HL-60/S4 treated with retinoic acid at 250 ng/mL for 4 days and 3 days (cell line): ENCODE results near the gene SCAF8.
"Not testable (repeated sequence)": the region's sequence is repeated elsewhere in the genome, so short reads cannot be mapped to it uniquely, and the experiment has no call there.

Source experiments
- in situ Hi-C: fragments of 300-500 bp; cut with MboI; formaldehyde crosslinking; loops from 2 replicates; pipeline ENCODE4 v1.7.0; 2022; ENCODE audit warnings: low sequenced_read_pairs

SCAF8 gene, protein sequence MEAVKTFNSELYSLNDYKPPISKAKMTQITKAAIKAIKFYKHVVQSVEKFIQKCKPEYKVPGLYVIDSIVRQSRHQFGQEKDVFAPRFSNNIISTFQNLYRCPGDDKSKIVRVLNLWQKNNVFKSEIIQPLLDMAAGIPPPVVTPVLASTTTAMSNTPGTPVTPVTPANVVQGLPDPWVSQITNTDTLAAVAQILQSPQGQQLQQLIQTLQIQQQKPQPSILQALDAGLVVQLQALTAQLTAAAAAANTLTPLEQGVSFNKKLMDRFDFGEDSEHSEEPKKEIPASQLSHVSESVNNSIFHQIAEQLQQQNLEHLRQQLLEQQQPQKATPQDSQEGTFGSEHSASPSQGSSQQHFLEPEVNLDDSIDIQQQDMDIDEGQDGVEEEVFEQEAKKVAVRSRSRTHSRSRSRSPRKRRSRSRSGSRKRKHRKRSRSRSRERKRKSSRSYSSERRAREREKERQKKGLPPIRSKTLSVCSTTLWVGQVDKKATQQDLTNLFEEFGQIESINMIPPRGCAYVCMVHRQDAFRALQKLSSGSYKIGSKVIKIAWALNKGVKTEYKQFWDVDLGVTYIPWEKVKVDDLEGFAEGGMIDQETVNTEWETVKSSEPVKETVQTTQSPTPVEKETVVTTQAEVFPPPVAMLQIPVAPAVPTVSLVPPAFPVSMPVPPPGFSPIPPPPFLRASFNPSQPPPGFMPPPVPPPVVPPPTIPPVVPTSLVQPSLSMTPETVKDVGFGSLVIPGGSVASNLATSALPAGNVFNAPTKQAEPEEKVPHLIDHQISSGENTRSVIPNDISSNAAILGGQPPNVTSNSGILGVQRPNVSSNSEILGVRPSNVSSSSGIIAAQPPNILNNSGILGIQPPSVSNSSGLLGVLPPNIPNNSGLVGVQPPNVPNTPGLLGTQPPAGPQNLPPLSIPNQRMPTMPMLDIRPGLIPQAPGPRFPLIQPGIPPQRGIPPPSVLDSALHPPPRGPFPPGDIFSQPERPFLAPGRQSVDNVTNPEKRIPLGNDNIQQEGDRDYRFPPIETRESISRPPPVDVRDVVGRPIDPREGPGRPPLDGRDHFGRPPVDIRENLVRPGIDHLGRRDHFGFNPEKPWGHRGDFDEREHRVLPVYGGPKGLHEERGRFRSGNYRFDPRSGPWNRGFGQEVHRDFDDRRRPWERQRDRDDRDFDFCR (N-terminal part only)

DNA sequence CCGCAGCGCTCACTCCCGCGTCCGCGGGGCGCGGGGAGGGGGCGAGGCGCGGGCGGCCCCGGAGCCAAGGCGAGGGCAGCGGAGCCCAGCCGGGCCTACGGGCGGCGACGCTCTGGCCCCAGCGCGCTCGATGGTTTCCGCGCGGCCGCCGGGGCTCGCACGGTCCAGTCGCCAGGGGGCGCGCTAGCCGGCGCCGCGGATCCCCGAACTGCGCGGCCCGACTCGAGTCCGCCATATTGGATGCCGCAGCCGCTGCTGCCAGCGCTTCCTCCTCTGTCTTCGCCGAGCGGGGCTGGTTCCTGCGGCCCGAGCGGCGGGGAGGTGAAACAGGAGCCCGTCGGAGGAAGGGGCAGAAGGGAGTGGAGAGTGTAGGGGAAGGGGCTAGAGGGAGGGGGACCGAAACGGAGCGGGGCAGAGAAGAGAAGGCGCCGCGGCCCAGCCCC lies at the start of gene SCAF8:
Gene SCAF8 (plus strand): TSS at position 234 of the 443 bp plus-strand sequence. CDS start 485 bp downstream, outside the sequence.
- in situ Hi-C loops = no loop called here

GRCh38 chr6:154683756-154684523 lies 49.3 kb upstream of the SCAF8 start:
- in situ Hi-C loops = no loop called here

- in situ Hi-C loops = no loop called here
Measured at GRCh38 chr6:154686162-154686561, 47.1 kb upstream of the SCAF8 start.

DNA sequence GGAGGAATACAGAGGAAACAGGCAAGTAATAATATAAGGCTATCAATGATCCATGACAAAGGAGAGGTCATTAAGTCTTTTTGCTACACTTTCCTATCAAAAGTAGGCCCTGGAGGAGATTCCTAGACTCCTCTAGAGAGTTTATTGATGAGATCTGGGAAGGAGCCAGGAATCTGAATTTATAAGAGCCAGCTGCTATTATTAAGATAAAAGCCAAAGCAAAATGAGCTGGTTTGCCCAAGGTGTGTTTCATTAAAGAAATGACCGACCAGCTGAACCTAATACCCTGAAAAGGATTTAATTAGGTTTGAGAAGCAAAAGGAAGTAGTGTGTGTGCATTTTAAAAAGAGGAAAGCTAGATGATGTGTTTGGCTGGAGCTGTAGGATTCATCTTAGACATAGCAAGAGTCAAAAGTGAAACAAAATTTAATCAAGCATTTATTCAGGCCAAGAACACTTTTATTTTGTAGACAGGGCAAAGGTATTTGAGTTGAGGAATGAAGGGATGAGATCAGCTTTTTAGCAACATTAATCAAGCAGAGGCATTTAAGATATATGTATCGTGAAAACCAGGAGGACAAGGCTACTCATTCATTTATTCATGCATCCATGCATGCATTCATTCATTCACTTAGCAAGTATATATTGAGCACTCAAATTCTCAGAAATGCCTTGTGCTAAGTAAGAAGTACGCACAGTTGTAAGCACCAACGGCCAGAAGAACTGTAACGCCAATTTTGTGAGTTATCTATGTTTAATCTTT lies 43.5 kb upstream of the SCAF8 start:
- in situ Hi-C loops = no loop called here

DNA sequence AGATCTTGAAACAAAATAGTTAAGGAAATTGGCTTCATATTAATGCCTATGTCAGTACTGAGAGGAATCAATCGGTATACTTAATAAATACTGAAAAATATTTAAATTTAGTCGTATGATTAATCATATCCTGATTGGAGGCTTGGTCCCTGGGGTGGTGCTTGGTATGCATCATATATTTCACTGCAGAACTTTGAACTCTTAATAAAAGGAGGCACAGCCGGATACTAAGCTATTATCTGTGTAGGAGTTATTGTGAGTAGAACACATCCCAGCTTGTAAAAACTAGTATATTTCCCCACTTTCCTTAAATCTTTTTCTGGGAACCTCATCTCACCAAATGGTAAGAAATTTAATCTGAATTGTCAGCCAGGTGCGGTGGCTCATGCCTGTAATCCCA lies 42.4 kb upstream of the SCAF8 start:
- in situ Hi-C loops = no loop called here

DNA sequence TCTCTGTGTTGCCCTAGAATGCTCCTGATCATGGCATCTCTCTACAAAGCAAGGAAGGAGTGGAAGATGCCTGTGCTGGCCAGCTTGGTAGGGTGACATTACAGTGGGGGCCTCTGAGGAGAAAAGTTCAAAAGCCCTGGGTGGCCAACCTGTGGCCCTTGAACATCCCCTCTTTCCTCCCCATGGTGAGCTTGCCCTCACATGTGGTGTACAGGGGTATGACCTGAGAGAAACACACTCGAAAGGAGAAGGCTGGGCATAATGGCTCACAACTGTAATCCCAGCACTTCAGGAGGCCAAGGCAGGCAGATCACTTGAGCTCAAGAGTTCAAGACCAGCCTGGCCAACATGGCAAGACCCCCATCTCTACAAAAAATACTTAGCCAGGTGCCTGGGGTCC lies 36.6 kb upstream of the SCAF8 start:
- in situ Hi-C loops = no loop called here

DNA sequence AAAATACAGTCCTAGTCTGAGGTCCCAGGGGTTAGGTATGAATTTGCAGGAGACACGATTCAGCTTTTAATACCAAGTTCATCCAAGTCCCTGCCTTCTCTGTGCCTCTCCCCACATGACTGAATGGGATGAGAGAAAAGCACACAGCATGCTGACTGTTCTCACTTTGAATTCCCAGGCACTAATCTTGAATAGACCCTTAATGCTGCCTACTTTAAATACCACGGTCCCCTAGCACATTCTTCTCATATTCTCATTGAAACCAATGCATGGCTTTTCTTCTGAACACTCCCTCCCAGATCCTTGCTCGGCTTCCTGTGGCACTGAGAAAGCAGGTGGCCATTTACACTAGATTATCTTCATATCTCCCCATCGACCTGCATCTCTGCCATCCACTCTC lies 30.1 kb upstream of the SCAF8 start:
- in situ Hi-C loops = no loop called here

- in situ Hi-C loops = no loop called here
Measured at GRCh38 chr6:154705471-154706113, 27.6 kb upstream of the SCAF8 start.

GRCh38 chr6:154706389-154706788 lies 26.8 kb upstream of the SCAF8 start:
- in situ Hi-C loops = no loop called here

DNA sequence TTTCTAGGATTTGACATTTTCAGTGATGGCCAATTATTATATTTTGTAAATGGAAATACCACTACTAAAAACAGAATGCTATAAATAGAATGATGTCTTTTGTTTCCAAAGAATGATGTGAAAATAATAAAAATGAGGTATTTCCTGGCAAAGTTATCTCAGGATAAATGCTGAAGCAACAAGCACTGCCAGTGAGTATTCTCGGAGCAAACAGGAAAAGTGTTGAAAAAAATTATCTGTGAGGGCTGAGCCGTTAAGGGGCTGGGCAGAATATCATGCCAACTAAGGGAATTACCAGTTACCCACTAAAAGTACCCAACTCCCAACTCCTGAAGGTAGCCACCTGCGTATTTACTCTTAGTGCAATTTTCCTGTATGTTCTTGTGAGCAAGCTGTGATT lies 23.6 kb upstream of the SCAF8 start:
- in situ Hi-C loops = no loop called here

DNA sequence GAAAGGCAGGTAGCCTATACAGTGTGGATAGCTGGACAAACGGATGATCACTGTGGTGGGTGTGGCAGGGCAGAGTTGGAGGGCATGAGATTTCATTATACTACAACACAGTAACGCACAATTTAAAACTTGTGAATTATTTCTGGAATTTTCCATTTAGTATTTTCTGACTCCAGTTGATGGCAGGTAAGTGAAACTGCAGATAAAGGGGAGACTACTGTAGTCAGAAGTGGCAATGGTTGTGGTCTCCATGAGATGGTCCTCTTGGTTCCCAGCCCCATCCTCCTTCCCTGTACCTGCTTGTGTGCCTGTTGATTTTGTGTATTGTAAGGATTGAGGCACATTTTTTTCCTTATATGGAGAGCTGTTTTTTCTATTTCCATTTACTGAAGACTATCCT lies 22.5 kb upstream of the SCAF8 start:
- in situ Hi-C loops = no loop called here

DNA sequence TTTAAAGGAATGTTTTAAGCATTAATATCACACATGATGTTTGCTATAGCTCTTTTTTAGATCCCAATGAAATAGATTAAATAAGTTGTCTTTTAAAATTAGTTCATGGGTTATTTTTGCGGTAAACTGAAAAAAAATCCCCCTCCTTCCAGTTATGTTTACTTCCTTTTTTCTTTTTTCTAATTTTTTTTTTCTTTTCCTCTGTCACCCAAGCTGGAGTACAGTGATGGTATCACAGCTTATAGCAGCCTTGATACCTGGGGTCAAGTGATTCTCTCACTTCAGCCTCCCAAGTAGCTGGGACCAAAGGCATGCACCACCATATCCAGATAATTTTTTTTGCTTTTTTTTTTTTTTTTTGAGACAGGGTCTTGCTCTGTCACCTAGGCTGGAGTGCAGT lies 17.8 kb upstream of the SCAF8 start:
- in situ Hi-C loops = no loop called here

DNA sequence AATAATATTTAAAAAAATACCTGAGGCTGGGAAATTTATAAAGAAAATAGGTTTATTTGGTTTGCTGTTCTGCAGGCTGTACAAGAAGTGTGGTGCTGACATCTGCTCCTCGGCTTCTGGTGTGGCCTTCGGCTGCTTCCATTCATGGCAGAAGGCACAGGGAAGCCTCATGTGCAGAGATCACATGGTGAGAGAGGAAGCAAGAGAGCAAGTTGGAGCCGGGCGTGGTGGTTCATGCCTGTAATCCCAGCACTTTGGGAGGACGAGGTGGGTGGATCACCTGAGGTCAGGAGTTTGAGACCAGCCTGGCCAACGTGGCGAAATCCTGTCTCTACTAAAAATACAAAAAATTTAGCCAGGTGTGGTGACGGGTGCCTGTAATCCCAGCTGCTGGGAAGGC lies 16.9 kb upstream of the SCAF8 start:
- in situ Hi-C loops = not testable (repeated sequence)

DNA sequence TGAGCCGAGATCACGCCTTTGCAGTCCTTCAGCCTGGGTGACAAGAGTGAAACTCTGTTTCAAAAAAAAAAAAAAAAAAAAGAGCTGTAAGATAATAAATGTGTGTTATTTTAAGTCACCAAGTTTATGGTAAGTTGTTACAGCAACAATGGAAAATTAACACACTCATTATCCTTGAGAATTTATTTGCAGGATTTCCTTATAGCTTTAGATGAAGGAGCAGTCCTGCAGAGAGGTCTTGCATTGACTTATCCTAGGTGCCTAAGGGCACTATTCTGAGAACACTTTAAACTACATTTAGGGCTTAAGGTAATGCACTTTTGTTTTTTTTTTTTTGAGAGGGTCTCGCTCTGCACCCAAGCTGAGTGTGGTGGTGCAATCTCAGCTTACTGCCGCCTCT lies 13.8 kb upstream of the SCAF8 start:
- in situ Hi-C loops = no loop called here

- in situ Hi-C loops = no loop called here
Measured at GRCh38 chr6:154719854-154720253, 13.4 kb upstream of the SCAF8 start.

DNA sequence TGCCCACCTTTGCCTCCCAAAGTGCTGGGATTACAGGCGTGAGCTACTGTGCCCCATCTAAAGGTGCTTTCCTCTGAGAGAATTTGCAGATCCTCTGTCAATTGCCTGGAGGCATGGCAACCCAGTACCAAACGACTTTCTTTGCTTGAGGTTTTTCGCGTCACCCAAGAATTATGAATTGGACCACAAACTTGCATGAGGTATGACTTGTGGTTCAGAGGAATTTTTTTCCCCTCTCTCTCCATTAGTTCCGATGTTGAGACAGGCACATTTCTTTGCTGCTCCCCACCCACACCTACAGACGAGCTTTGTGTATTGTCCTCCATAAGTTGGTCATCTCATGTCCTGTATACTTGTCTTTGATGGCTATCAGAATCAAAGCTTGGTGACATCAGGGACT lies 11.8 kb upstream of the SCAF8 start:
- in situ Hi-C loops = no loop called here

DNA sequence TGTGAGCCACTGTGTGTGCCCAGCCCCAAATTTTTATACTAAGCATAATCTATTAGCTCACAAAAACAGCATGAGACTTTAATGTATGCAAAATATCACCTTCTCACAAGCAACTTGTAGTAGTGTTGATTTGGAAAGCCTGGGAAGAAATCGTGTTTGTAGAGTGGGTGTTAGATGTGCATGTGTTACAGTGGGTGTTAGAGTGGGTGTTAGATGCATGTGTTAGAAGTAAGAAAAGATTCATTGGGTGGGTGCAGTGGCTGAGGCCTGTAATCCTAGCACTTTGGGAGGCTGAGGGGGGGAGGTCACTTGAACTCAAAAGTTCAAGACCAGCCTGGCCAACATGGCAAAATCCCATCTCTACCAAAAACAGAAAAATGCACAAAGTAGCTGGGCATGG lies 6.3 kb upstream of the SCAF8 start:
- in situ Hi-C loops = no loop called here

DNA sequence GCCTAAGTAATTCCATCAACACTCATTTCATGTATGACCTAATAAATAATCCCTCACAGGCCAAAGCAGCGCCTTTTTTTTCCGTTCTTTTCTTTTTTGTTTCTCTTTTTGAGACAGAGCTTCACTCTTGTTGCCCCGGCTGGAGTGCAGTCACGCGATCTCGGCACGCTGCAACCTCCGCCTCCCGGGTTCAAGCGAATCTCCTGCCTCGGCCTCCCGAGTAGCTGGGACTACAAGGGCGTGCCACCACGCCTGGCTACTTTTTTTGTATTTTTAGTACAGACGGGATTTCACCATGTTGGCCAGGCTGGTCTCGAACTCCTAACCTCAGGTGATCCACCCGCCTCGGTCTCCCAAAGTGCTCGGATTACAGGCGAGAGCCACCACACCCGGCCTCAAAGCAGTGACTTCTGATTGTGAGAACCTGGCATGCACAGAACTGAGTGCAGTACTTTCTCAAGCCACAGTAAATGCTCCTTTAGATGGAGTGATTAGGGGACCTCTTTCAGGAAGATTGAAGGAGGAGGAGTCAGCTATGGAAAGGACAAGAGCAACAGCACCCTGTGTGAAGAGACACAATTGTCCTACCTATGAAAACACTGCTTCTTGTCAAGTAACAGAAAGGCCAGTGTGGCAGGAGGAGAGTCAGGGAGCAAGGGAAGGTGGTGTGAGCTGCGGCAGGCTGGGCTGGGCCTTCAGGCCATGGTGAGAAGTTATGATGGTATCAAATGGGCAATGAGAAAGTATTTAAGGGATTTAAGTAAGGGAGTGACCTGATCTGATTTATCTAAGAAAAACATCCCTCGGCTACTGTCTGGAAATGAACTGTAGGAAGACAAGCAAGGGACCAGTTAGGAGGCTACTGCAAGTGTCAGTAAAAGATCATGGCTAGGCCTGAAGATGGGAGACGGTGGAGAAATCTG lies 1.7 kb upstream of the SCAF8 start:
- in situ Hi-C loops = no loop called here
